K562 (cell line): Measurements from ENCODE around the gene IZUMO4. TPM values are rescaled to one million over a fixed set of nuclear protein-coding genes. Genes with fewer than 3 reads are reported as not detected.
A peak's percentile ranks its signal among the peaks of the same experiment; 100 is the strongest.

Experiments
- ATF1 ChIP-seq, 2 experiments: fragments of 450-650 bp in 1 of 2; IDR thresholded peaks; 2 replicates each; pipeline ENCODE4 v1.6.1; 2016; ENCODE audit warnings: missing compliant biosample characterization in 1 of 2, missing genetic modification characterization in 1 of 2
- CEBPG ChIP-seq, 3 experiments: fragments of 200-800 bp in 1 of 3; sonication (Bioruptor generic) in 1 of 3; sonication (generic) in 1 of 3; formaldehyde crosslinking in 1 of 3; IDR thresholded peaks in 2 of 3; conservative IDR thresholded peaks in 1 of 3; 2 replicates each; pipeline versions ENCODE4 v1.6.1 to v1.8.0; 2016 to 2022; ENCODE audit warnings: missing compliant biosample characterization in 2 of 3, missing genetic modification characterization in 2 of 3, mild to moderate bottlenecking in 1 of 3, missing genetic modification reagents in 1 of 3
- CHD2 ChIP-seq: IDR thresholded peaks from 2 replicates; pipeline ENCODE4 v1.6.1; 2011; ENCODE audit warnings: low read depth, low read length
- CREM ChIP-seq: IDR thresholded peaks from 2 replicates; pipeline ENCODE4 v1.6.1; 2014; ENCODE audit warnings: antibody characterized with exemption, low read depth
- EHMT2 ChIP-seq: fragments of 450-650 bp; IDR thresholded peaks from 2 replicates; pipeline ENCODE4 v1.6.1; 2018; ENCODE audit warnings: antibody characterized with exemption
- HMGN3 ChIP-seq: IDR thresholded peaks from 2 replicates; pipeline ENCODE4 v1.6.1; 2011; ENCODE audit warnings: borderline replicate concordance, low read depth, mild to moderate bottlenecking, mixed read lengths, low read length; ENCODE audit not compliant: insufficient read length; ENCODE audit errors: extremely low read depth
- KAT7 ChIP-seq: sonication (generic); formaldehyde crosslinking; IDR thresholded peaks from 2 replicates; pipeline ENCODE4 v1.8.0; 2022; ENCODE audit warnings: missing genetic modification reagents, mild to moderate bottlenecking, borderline replicate concordance
- L3MBTL2 ChIP-seq: fragments of 450-650 bp; IDR thresholded peaks from 2 replicates; pipeline ENCODE4 v1.6.1; 2016; ENCODE audit warnings: mild to moderate bottlenecking, moderate library complexity
- MYNN ChIP-seq, 2 experiments: sonication (generic); formaldehyde crosslinking in 1 of 2; IDR thresholded peaks; 2 replicates each; pipeline versions ENCODE4 v1.5.0 to v1.6.1; 2016 to 2020; ENCODE audit warnings: antibody characterized with exemption in 1 of 2, missing genetic modification reagents in 1 of 2
- NR2F6 ChIP-seq: fragments of 450-650 bp; formaldehyde crosslinking; IDR thresholded peaks from 2 replicates; pipeline ENCODE4 v1.4.0; 2020; ENCODE audit warnings: mild to moderate bottlenecking
- SNIP1 ChIP-seq: fragments of 450-650 bp; IDR thresholded peaks from 2 replicates; pipeline ENCODE4 v1.7.1; 2017; ENCODE audit warnings: low read depth, mild to moderate bottlenecking
- TCF7L2 ChIP-seq: fragments of 150-350 bp; IDR thresholded peaks from 2 replicates; pipeline ENCODE4 v1.6.1; 2016; ENCODE audit warnings: low read depth, mild to moderate bottlenecking, low read length, moderate library complexity
- TRIM24 ChIP-seq, 2 experiments: fragments of 450-650 bp; IDR thresholded peaks; 2 replicates each; pipeline ENCODE4 v1.6.1; 2016
- ZSCAN29 ChIP-seq: fragments of 450-650 bp; IDR thresholded peaks from 2 replicates; pipeline ENCODE4 v1.6.1; 2017
- polyA plus RNA-seq, 8 experiments: library from polyadenylated mRNA; depleted of rRNA in 4 of 8; stranded (reverse) in 5 of 8; unstranded in 3 of 8; fragments of >200 nt; fragmentation: Nextera tagmentation in 2 of 8; fragmentation: Illumina TruSeq in 1 of 8; extraction: Ambion mirVana in 2 of 8; extraction: Trizol in 1 of 8; gene quantifications; 2 replicates each; pipeline versions ENCODE4 v1.2.1 to v1.2.3, GENCODE V29; 2011 to 2014; ENCODE audit warnings: inconsistent platforms in 1 of 8, missing spikeins in 1 of 8
- total RNA-seq, 7 experiments: library from RNA; depleted of rRNA in 6 of 7; stranded (reverse); fragments of >200 nt in 6 of 7; fragmentation: Illumina TruSeq in 2 of 7; extraction: Trizol in 2 of 7; gene quantifications; 2 replicates each; pipeline versions ENCODE4 v1.2.1 to v1.2.3, GENCODE V29; 2011 to 2021; ENCODE audit warnings: low replicate concordance in 1 of 7
- TF ChIP-seq, protein P1 (sequence below): fragments of 150-350 bp; conservative IDR thresholded peaks from 2 replicates; pipeline ENCODE4 v1.6.1; 2014; ENCODE audit warnings: low read length
- TF ChIP-seq, protein P2 (sequence below): fragments of 450-650 bp; IDR thresholded peaks from 2 replicates; pipeline ENCODE4 v1.6.1; 2017; ENCODE audit warnings: antibody characterized with exemption
- TF ChIP-seq, protein P3 (sequence below): fragments of 250-450 bp; sonication (Bioruptor Pico); IDR thresholded peaks from 2 replicates; pipeline ENCODE4 v1.6.1; 2021; ENCODE audit warnings: mild to moderate bottlenecking
- TF ChIP-seq, protein P4 (sequence below): fragments of 450-650 bp; IDR thresholded peaks from 2 replicates; pipeline ENCODE4 v1.7.0; 2016; ENCODE audit warnings: borderline replicate concordance
- TF ChIP-seq, protein P5 (sequence below): fragments of 250-450 bp; sonication (Bioruptor Pico); IDR thresholded peaks from 2 replicates; pipeline ENCODE4 v1.8.0; 2022; ENCODE audit warnings: inconsistent platforms, mild to moderate bottlenecking, moderate library complexity, borderline replicate concordance

Gene IZUMO4
- total and polyA plus RNA-seq, 9 of the 15 experiments (the other 6 are each of a cell fraction or from before 2014, with no cell fraction given), result 0.07 to 3.9 (median 1.2) TPM

DNA sequence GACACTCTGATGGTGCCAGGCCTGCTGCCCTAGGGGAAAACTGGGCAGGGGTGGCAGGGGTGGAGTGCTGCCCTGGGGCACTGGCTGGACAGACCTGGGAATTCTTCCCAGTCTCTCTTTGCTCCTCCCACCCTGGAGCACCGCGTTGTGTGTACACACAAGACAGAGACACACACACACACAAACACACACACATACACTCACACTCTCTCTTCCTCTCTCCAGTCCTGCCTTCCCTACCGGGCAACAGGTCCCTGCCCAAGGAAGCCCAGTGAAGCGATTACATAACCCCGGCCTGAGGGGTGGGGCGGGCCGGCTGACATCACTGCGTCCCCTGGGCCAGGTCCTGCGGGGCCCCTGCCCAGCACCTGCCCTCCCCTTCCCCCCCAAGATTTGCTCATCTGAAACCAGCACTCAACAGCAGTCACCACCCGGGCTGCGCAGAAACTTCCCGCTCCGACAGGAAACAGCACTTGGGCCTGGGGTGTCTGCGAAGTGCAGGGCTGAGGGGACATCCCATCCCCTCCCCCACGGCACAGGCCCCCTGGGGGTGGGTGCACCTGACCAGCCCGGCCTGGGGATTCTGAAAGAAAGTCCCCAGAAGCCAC lies 46.9 kb upstream of the IZUMO4 start (continued):
- TF ChIP-seq, protein P1, sequence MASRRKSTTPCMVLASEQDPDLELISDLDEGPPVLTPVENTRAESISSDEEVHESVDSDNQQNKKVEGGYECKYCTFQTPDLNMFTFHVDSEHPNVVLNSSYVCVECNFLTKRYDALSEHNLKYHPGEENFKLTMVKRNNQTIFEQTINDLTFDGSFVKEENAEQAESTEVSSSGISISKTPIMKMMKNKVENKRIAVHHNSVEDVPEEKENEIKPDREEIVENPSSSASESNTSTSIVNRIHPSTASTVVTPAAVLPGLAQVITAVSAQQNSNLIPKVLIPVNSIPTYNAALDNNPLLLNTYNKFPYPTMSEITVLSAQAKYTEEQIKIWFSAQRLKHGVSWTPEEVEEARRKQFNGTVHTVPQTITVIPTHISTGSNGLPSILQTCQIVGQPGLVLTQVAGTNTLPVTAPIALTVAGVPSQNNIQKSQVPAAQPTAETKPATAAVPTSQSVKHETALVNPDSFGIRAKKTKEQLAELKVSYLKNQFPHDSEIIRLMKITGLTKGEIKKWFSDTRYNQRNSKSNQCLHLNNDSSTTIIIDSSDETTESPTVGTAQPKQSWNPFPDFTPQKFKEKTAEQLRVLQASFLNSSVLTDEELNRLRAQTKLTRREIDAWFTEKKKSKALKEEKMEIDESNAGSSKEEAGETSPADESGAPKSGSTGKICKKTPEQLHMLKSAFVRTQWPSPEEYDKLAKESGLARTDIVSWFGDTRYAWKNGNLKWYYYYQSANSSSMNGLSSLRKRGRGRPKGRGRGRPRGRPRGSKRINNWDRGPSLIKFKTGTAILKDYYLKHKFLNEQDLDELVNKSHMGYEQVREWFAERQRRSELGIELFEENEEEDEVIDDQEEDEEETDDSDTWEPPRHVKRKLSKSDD, result no peak
- TF ChIP-seq CEBPG (CRISPR knock-in tag; IDR thresholded peaks at IDR 0.05) (peak; percentile 66; the same call in 1 of the 2 replicates), CEBPG (tag; conservative IDR thresholded peaks at IDR 0.05 in 1 of 2, IDR thresholded peaks at IDR 0.05 in 1 of 2) (peak in 1 of 2 experiments; percentile 67; a peak in 2 of 4 replicates), HMGN3 (peak; percentile 18), KAT7 (CRISPR knock-in tag) (0 out of 2 replicates have a peak, but pooled peaks have one; percentile 32), ZSCAN29 (no peak), CHD2 (no peak), CREM (no peak), ATF1 (CRISPR knock-in tag; IDR thresholded peaks at IDR 0.05) (no peak), ATF1 (tag; IDR thresholded peaks at IDR 0.05) (peak; percentile 40), MYNN (IDR thresholded peaks at IDR 0.05) (no peak), MYNN (CRISPR knock-in tag; IDR thresholded peaks at IDR 0.05) (no peak), EHMT2 (no peak), NR2F6 (CRISPR knock-in tag) (no peak), TRIM24 (IDR thresholded peaks at IDR 0.05) (no peak), TCF7L2 (no peak), L3MBTL2 (no peak), SNIP1 (no peak)
- TF ChIP-seq, protein P2, sequence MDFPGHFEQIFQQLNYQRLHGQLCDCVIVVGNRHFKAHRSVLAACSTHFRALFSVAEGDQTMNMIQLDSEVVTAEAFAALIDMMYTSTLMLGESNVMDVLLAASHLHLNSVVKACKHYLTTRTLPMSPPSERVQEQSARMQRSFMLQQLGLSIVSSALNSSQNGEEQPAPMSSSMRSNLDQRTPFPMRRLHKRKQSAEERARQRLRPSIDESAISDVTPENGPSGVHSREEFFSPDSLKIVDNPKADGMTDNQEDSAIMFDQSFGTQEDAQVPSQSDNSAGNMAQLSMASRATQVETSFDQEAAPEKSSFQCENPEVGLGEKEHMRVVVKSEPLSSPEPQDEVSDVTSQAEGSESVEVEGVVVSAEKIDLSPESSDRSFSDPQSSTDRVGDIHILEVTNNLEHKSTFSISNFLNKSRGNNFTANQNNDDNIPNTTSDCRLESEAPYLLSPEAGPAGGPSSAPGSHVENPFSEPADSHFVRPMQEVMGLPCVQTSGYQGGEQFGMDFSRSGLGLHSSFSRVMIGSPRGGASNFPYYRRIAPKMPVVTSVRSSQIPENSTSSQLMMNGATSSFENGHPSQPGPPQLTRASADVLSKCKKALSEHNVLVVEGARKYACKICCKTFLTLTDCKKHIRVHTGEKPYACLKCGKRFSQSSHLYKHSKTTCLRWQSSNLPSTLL, result no peak
- TF ChIP-seq, protein P3, sequence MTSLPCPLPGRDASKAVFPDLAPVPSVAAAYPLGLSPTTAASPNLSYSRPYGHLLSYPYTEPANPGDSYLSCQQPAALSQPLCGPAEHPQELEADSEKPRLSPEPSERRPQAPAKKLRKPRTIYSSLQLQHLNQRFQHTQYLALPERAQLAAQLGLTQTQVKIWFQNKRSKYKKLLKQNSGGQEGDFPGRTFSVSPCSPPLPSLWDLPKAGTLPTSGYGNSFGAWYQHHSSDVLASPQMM, result no peak
- TF ChIP-seq, protein P4, sequence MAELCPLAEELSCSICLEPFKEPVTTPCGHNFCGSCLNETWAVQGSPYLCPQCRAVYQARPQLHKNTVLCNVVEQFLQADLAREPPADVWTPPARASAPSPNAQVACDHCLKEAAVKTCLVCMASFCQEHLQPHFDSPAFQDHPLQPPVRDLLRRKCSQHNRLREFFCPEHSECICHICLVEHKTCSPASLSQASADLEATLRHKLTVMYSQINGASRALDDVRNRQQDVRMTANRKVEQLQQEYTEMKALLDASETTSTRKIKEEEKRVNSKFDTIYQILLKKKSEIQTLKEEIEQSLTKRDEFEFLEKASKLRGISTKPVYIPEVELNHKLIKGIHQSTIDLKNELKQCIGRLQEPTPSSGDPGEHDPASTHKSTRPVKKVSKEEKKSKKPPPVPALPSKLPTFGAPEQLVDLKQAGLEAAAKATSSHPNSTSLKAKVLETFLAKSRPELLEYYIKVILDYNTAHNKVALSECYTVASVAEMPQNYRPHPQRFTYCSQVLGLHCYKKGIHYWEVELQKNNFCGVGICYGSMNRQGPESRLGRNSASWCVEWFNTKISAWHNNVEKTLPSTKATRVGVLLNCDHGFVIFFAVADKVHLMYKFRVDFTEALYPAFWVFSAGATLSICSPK, result no peak
- TF ChIP-seq, protein P5, sequence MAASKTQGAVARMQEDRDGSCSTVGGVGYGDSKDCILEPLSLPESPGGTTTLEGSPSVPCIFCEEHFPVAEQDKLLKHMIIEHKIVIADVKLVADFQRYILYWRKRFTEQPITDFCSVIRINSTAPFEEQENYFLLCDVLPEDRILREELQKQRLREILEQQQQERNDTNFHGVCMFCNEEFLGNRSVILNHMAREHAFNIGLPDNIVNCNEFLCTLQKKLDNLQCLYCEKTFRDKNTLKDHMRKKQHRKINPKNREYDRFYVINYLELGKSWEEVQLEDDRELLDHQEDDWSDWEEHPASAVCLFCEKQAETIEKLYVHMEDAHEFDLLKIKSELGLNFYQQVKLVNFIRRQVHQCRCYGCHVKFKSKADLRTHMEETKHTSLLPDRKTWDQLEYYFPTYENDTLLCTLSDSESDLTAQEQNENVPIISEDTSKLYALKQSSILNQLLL (CRISPR knock-in tag), result no peak
